KMS-11 (cell line): ENCODE results near the gene SKAP2.

Experiments used
- H2AFZ ChIP-seq: fragments of 200-600 bp; sonication (generic); 2 replicates; pipeline ENCODE4 v1.6.1; 2016; ENCODE audit warnings: antibody characterized with exemption, mixed run types, low read depth
- H3K27ac ChIP-seq: fragments of 200-600 bp; sonication (generic); 2 replicates; pipeline ENCODE4 v1.6.1; 2016; ENCODE audit warnings: mild to moderate bottlenecking, mixed run types
- H3K27me3 ChIP-seq: fragments of 200-600 bp; sonication (generic); 2 replicates; pipeline ENCODE4 v1.6.1; 2017; ENCODE audit warnings: mild to moderate bottlenecking, low read depth, mixed run types, moderate library complexity; ENCODE audit not compliant: insufficient read depth
- H3K36me3 ChIP-seq: fragments of 200-600 bp; sonication (generic); 2 replicates; pipeline ENCODE4 v1.6.1; 2017; ENCODE audit warnings: mild to moderate bottlenecking, mixed run types; ENCODE audit not compliant: insufficient read depth
- H3K4me1 ChIP-seq: fragments of 200-600 bp; sonication (generic); 2 replicates; pipeline ENCODE4 v1.6.1; 2016; ENCODE audit warnings: mild to moderate bottlenecking, low read depth, mixed run types; ENCODE audit not compliant: poor library complexity, severe bottlenecking
- H3K4me2 ChIP-seq: fragments of 200-600 bp; sonication (generic); 2 replicates; pipeline ENCODE4 v1.7.0; 2016; ENCODE audit warnings: mild to moderate bottlenecking, mixed run types
- H3K4me3 ChIP-seq: fragments of 200-600 bp; sonication (generic); IDR thresholded peaks from 2 replicates; pipeline ENCODE4 v1.6.1; 2017; ENCODE audit warnings: low read depth, low read length, mixed read lengths; ENCODE audit not compliant: insufficient read depth
- H3K79me2 ChIP-seq: fragments of 200-600 bp; sonication (generic); 2 replicates; pipeline ENCODE4 v1.6.1; 2016; ENCODE audit warnings: low read depth, mixed run types; ENCODE audit not compliant: insufficient read depth
- H3K9ac ChIP-seq: fragments of 200-600 bp; sonication (generic); 2 replicates; pipeline ENCODE4 v1.6.1; 2016; ENCODE audit warnings: mild to moderate bottlenecking, mixed run types
- H4K20me1 ChIP-seq: fragments of 200-600 bp; sonication (generic); 2 replicates; pipeline ENCODE4 v1.6.1; 2016; ENCODE audit warnings: mild to moderate bottlenecking, mixed run types; ENCODE audit not compliant: insufficient read depth
- TF ChIP-seq, protein P1 (sequence below): fragments of 200-600 bp; sonication (generic); conservative IDR thresholded peaks from 2 replicates; pipeline ENCODE4 v1.6.1; 2017; ENCODE audit warnings: low read depth, mild to moderate bottlenecking, antibody characterized with exemption, low read length, moderate library complexity, mixed read lengths

SKAP2 gene

DNA sequence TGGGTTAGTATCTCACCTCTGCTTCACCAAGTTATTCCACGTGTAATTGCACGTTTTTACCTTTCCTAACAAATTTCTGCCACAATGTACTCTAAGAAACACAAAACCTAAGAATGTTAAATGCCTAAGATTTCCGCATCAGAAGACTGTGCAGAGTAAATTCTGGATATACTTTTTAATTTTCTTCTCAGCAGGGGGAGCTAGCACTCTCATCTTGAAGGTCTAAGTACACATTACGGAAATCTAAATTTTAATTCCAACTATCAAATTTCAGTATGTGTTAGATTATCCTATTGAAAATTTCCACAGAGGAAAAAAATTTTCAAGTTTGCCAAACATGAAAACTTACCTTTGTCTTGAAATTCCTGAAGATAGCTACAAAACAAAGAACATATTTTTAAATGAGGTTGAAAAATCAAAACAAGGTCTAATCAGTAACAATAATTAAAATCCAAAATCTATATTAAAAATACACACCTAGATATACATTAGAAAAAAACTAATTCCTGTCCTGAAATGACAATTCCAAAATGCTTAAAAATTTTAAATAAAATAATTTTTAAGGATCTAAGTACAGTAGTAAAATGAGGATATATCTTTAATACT is 10.5 kb downstream of the SKAP2 start:
- Histone ChIP-seq H3K4me3 (no peak overlapping the region), H3K4me2 (no peak overlapping the region), H3K79me2 (no peaks in the 10 kb centered on the region), H3K27ac (no peak overlapping the region), H3K4me1 (no peaks in the 10 kb centered on the region), H3K27me3 (no peaks in the 10 kb centered on the region), H3K9ac (no peak overlapping the region), H3K36me3 (no peaks in the 10 kb centered on the region), H4K20me1 (no peaks in the 10 kb centered on the region), H2AFZ (no peak overlapping the region)
- TF ChIP-seq, protein P1, sequence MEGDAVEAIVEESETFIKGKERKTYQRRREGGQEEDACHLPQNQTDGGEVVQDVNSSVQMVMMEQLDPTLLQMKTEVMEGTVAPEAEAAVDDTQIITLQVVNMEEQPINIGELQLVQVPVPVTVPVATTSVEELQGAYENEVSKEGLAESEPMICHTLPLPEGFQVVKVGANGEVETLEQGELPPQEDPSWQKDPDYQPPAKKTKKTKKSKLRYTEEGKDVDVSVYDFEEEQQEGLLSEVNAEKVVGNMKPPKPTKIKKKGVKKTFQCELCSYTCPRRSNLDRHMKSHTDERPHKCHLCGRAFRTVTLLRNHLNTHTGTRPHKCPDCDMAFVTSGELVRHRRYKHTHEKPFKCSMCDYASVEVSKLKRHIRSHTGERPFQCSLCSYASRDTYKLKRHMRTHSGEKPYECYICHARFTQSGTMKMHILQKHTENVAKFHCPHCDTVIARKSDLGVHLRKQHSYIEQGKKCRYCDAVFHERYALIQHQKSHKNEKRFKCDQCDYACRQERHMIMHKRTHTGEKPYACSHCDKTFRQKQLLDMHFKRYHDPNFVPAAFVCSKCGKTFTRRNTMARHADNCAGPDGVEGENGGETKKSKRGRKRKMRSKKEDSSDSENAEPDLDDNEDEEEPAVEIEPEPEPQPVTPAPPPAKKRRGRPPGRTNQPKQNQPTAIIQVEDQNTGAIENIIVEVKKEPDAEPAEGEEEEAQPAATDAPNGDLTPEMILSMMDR: peak; percentile 77

DNA sequence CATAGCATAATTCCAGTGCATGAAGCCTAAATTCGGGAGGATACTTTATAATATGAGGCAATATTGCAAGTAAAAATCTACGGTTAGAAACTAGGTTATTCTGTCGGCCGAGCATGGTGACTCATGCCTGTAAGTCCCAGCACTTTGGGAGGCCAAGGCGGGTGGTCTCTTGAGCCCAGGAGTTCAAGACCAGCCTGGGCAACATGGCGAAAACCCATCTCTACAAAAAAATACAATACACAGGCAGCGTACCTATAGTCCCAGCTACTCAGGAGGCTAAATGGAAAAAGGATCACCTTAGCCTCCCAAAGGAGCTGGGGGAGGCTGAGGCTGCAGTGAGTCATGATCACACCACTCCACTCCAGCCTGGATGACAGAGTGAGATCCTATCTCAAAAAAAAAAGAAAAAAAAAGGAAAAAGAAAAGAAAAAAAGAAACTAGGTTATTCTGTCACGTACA is 14.2 kb downstream of the SKAP2 start:
- Histone ChIP-seq H3K9ac (no peak overlapping the region), H3K79me2 (no peaks in the 10 kb centered on the region), H3K4me2 (no peak overlapping the region), H3K36me3 (no peaks in the 10 kb centered on the region), H3K4me3 (no peak overlapping the region), H2AFZ (no peak overlapping the region), H3K4me1 (peaks cover 21% of the 10 kb centered on the region), H4K20me1 (no peaks in the 10 kb centered on the region), H3K27me3 (no peaks in the 10 kb centered on the region), H3K27ac (no peak overlapping the region)
- TF ChIP-seq, protein P1: no peak

DNA sequence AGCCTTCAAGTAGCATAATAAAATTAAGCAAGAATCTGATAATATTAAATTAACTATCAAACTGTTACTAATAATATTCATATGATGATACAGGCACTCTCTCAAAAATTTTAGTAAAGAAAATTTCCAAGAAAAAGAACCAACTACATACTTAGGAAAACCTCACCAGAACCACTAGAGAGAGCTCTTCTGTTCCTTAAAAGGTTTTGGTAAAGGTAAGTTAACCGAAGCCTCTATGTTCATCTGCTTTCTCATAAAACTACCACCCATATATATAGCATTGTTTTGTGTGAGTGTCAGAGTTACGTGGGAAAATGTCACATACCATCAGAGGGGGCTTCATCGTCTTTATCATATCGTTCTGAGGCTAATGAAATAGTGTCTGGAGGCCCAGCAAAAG is 20.7 kb downstream of the SKAP2 start:
- H3K27ac ChIP-seq: no peak overlapping the region
- H4K20me1 ChIP-seq: no peaks in the 10 kb centered on the region
- no peaks in the 10 kb centered on the region for H3K36me3 ChIP-seq
- TF ChIP-seq, protein P1: no peak
- no peaks in the 10 kb centered on the region for H3K79me2 ChIP-seq
- H3K9ac ChIP-seq: no peak overlapping the region
- H3K27me3 ChIP-seq: no peaks in the 10 kb centered on the region
- H3K4me3 ChIP-seq: no peak overlapping the region
- peak overlapping the region; percentile 33; the same call in 1 of the 2 replicates for H3K4me2 ChIP-seq
- H2AFZ ChIP-seq: no peak overlapping the region
- H3K4me1 ChIP-seq: peaks cover 43% of the 10 kb centered on the region

DNA sequence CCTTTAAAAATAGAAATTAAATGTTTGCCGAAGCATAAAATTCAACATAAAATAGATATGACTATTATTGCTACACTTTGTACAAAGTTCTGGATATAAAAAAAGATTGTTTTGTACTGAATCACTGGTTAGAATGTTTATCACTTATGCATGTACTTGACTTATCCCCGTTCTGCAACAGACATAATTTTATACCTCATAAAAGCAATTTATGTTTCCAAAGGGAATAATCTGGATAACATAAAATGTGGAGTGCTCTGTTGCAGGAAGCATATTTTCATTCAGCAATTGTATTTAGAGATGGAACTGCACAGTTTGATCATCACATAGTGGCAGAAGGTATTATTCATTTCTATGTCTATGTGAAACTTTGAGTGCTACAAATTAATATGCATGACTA is 21.5 kb downstream of the SKAP2 start:
- TF ChIP-seq, protein P1: no peak
- Histone ChIP-seq H3K27ac (no peak overlapping the region), H3K4me2 (no peak overlapping the region), H2AFZ (no peak overlapping the region), H3K79me2 (no peaks in the 10 kb centered on the region), H3K36me3 (no peaks in the 10 kb centered on the region), H3K27me3 (no peaks in the 10 kb centered on the region), H3K9ac (no peak overlapping the region), H4K20me1 (no peaks in the 10 kb centered on the region), H3K4me3 (no peak overlapping the region), H3K4me1 (peaks cover 43% of the 10 kb centered on the region)
